ENCODE results near the gene TMEM238.

The TMEM238 gene

GRCh38 chr19:55368106-55368505 lies 16.0 kb downstream of the TMEM238 start:
- Histone ChIP-seq H3K9me3 (ENCODE audit: control insufficient read depth, low read length) (no peaks in the 10 kb centered on the region), H3K79me2 (no peaks in the 10 kb centered on the region), H2AFZ (no peak overlapping the region), H3K36me3 (ENCODE audit: control insufficient read depth, insufficient read depth, low read length) (no peaks in the 10 kb centered on the region), H3K9ac (no peak overlapping the region), H3K4me1 (no peaks in the 10 kb centered on the region), H3K4me3 (ENCODE audit: low read depth, low read length) (no peak overlapping the region), H3K4me2 (ENCODE audit: low read length) (no peak overlapping the region), H3K27me3 (ENCODE audit: control insufficient read depth, insufficient read depth, low read length) (peaks cover 10% of the 10 kb centered on the region), H3K27ac (no peak overlapping the region)
- TF ChIP-seq CTCF (IDR thresholded peaks at IDR 0.05): no peak

DNA sequence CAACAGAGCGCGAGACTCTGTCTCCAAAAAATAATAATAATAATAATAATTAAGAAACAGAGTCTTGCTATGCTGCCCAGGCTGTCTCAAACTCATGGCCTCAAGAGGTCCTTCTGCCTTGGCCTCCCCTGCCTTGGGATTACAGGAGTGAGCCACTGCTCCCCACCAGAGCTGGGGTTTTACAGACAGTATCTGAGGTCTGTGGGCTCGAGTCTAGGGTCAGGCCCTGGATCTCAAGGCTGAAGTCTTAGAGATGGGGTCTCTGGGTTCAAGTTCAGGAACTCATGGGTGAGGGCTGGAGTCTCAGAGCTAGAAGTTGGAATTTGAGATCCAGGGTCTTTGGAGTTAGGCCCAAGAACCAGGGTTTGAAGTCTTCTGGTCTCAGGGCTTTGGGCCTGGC lies 17.3 kb downstream of the TMEM238 start:
- Histone ChIP-seq H3K9ac (no peak overlapping the region), H3K79me2 (no peaks in the 10 kb centered on the region), H3K4me2 (ENCODE audit: low read length) (no peak overlapping the region), H3K27ac (no peak overlapping the region), H3K4me1 (no peaks in the 10 kb centered on the region), H3K27me3 (ENCODE audit: control insufficient read depth, insufficient read depth, low read length) (peaks cover 10% of the 10 kb centered on the region), H3K9me3 (ENCODE audit: control insufficient read depth, low read length) (no peaks in the 10 kb centered on the region), H3K36me3 (ENCODE audit: control insufficient read depth, insufficient read depth, low read length) (no peaks in the 10 kb centered on the region), H3K4me3 (ENCODE audit: low read depth, low read length) (no peak overlapping the region), H2AFZ (no peak overlapping the region)
- no peak for TF ChIP-seq CTCF (IDR thresholded peaks at IDR 0.05)

GRCh38 chr19:55365964-55366363 lies 18.1 kb downstream of the TMEM238 start:
- Histone ChIP-seq H3K9ac (no peak overlapping the region), H3K4me1 (no peaks in the 10 kb centered on the region)

DNA sequence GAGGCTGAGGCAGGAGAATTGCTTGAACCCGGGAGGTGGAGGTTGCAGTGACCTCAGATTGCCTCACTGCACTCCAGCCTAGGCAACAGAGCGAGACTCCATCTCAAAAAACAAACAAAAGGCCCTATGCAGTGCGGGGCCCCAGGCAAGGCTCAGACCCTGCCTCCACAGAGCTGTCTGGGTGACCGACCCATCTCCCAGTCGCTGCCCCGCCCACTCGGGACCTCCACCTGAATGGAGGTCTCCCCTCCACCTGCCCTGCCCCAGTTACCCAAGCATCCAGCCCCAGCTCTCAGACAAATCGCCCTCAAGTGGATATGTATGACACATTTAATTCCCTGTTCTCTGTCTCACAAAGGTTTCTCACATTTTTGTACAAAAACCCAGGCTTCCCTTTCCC lies 18.8 kb downstream of the TMEM238 start:
- no peak overlapping the region for H3K4me2 ChIP-seq (ENCODE audit: low read length)
- peaks cover 4% of the 10 kb centered on the region for H3K27me3 ChIP-seq (ENCODE audit: control insufficient read depth, insufficient read depth, low read length)
- H2AFZ ChIP-seq: no peak overlapping the region
- H3K9ac ChIP-seq: no peak overlapping the region
- H3K36me3 ChIP-seq (ENCODE audit: control insufficient read depth, insufficient read depth, low read length): no peaks in the 10 kb centered on the region
- no peak overlapping the region for H3K27ac ChIP-seq
- no peak for TF ChIP-seq CTCF (IDR thresholded peaks at IDR 0.05)
- no peaks in the 10 kb centered on the region for H3K79me2 ChIP-seq
- H3K4me3 ChIP-seq (ENCODE audit: low read depth, low read length): no peak overlapping the region
- no peaks in the 10 kb centered on the region for H3K9me3 ChIP-seq (ENCODE audit: control insufficient read depth, low read length)
- no peaks in the 10 kb centered on the region for H3K4me1 ChIP-seq

More at GRCh38 chr19:55365964-55366363, 18.1 kb downstream of the TMEM238 start:
- no peak overlapping the region for H3K4me2 ChIP-seq (ENCODE audit: low read length)
- no peaks in the 10 kb centered on the region for H3K36me3 ChIP-seq (ENCODE audit: control insufficient read depth, insufficient read depth, low read length)
- H3K27ac ChIP-seq: no peak overlapping the region
- no peak overlapping the region for H3K4me3 ChIP-seq (ENCODE audit: low read depth, low read length)
- no peaks in the 10 kb centered on the region for H3K9me3 ChIP-seq (ENCODE audit: control insufficient read depth, low read length)
- no peak overlapping the region for H2AFZ ChIP-seq
- H3K27me3 ChIP-seq (ENCODE audit: control insufficient read depth, insufficient read depth, low read length): peaks cover 9% of the 10 kb centered on the region
- TF ChIP-seq CTCF (IDR thresholded peaks at IDR 0.05): no peak
- H3K79me2 ChIP-seq: no peaks in the 10 kb centered on the region

GRCh38 chr19:55362990-55363716 lies 20.9 kb downstream of the TMEM238 start, which contains the start of gene GARIN5B:
Gene GARIN5B (minus strand): TSS chr19:55363260. CDS start chr19:55363066, 194 bp downstream.
- no peak for TF ChIP-seq CTCF (IDR thresholded peaks at IDR 0.05)
- Histone ChIP-seq H3K4me1 (no peaks in the 10 kb centered on the region), H2AFZ (no peak within 1 kb of the TSS), H3K27ac (no peak within 1 kb of the TSS), H3K4me3 (ENCODE audit: low read depth, low read length) (no peak within 1 kb of the TSS), H3K36me3 (ENCODE audit: control insufficient read depth, insufficient read depth, low read length) (no peaks in the 10 kb centered on the region), H3K9me3 (ENCODE audit: control insufficient read depth, low read length) (no peaks in the 10 kb centered on the region), H3K4me2 (ENCODE audit: low read length) (no peak within 1 kb of the TSS), H3K9ac (no peak within 1 kb of the TSS), H3K79me2 (no peaks in the 10 kb centered on the region), H3K27me3 (ENCODE audit: control insufficient read depth, insufficient read depth, low read length) (no peaks in the 10 kb centered on the region)
